ENCODE results near the gene ATRIP. TPM values are rescaled to one million over a fixed set of nuclear protein-coding genes. Genes with fewer than 3 reads are reported as not detected.

Gene ATRIP
- total RNA-seq, 1 experiment from 2014 or later: 11.9 TPM

GRCh38 chr3:48405971-48406370 lies 40.6 kb upstream of the ATRIP start:
- H3K27ac ChIP-seq (ENCODE audit: low read length): no peak overlapping the region
- POLR2A ChIA-PET: no interaction called here
- no peak for DNase-seq (ENCODE audit: low read depth, low spot score)
- no peak for ATAC-seq
- no peaks in the 10 kb centered on the region for H3K9me3 ChIP-seq (ENCODE audit: control insufficient read depth, insufficient read depth, low read depth, low read length)
- in situ Hi-C loops (cut with HindIII; ENCODE audit: low pct_unique_long_range_greater_than_20kb, low sequenced_read_pairs): no loop called here
- H3K36me3 ChIP-seq (ENCODE audit: control insufficient read depth, insufficient read depth, low read length): no peaks in the 10 kb centered on the region
- intact Hi-C loops (cut with micrococcal nuclease; ENCODE audit: unreplicated experiment): no loop called here
- H3K4me1 ChIP-seq (ENCODE audit: control insufficient read depth, insufficient read depth, low read length): no peaks in the 10 kb centered on the region
- TF ChIP-seq TCF7L2 (IDR thresholded peaks at IDR 0.05; ENCODE audit: low read depth, low read length) (no peak), CTCF (IDR thresholded peaks at IDR 0.05) (no peak), POLR2AphosphoS5 (IDR thresholded peaks at IDR 0.05; ENCODE audit: low read depth, low read length) (no peak), SIN3A (IDR thresholded peaks at IDR 0.05; ENCODE audit: borderline replicate concordance, insufficient read depth, low read depth, low read length) (no peak)
- H3K27me3 ChIP-seq (ENCODE audit: control insufficient read depth, insufficient read depth, low read length): no peaks in the 10 kb centered on the region
- CTCF ChIA-PET: no interaction called here
- H3K4me3 ChIP-seq (ENCODE audit: low read depth in 2 of 2, low read length in 2 of 2): no peak overlapping the region
- BruUV-seq (replicated peaks): no TSS peak

- Histone ChIP-seq H3K27ac (ENCODE audit: low read length) (no peak overlapping the region), H3K36me3 (ENCODE audit: control insufficient read depth, insufficient read depth, low read length) (no peaks in the 10 kb centered on the region), H3K9me3 (ENCODE audit: control insufficient read depth, insufficient read depth, low read depth, low read length) (no peaks in the 10 kb centered on the region), H3K4me1 (ENCODE audit: control insufficient read depth, insufficient read depth, low read length) (no peaks in the 10 kb centered on the region), H3K4me3 (ENCODE audit: low read depth in 2 of 2, low read length in 2 of 2) (no peak overlapping the region), H3K27me3 (ENCODE audit: control insufficient read depth, insufficient read depth, low read length) (no peaks in the 10 kb centered on the region)
- in situ Hi-C loops (cut with HindIII; ENCODE audit: low pct_unique_long_range_greater_than_20kb, low sequenced_read_pairs) (no loop called here), intact Hi-C loops (cut with micrococcal nuclease; ENCODE audit: unreplicated experiment) (no loop called here)
- DNase-seq (ENCODE audit: low read depth, low spot score): no peak
- BruUV-seq (replicated peaks): no TSS peak
- TF ChIP-seq TCF7L2 (IDR thresholded peaks at IDR 0.05; ENCODE audit: low read depth, low read length): no peak
- no peak for TF ChIP-seq SIN3A (IDR thresholded peaks at IDR 0.05; ENCODE audit: borderline replicate concordance, insufficient read depth, low read depth, low read length)
- no peak for TF ChIP-seq POLR2AphosphoS5 (IDR thresholded peaks at IDR 0.05; ENCODE audit: low read depth, low read length)
- no peak for TF ChIP-seq REST (IDR thresholded peaks at IDR 0.05; ENCODE audit: insufficient read depth in 1 of 2, low read depth in 2 of 2, low read length in 1 of 2)
- TF ChIP-seq CTCF (IDR thresholded peaks at IDR 0.05): no peak
- ChIA-PET CTCF (no interaction called here), POLR2A (no interaction called here)
- no peak for ATAC-seq
Measured at GRCh38 chr3:48406443-48407431, 39.8 kb upstream of the ATRIP start.

All from Panc1 (cell line).